Liver (tissue), 3 donors: ENCODE results near the gene PNPLA6.

Source experiments
- CTCF ChIP-seq: fragments of 150-350 bp; IDR thresholded peaks from 2 replicates; pipeline ENCODE4 v1.5.1; 2017; ENCODE audit warnings: improper control_type of control experiment, low read depth, low read length; ENCODE audit not compliant: missing input control
- HNF4G ChIP-seq: IDR thresholded peaks from 2 replicates; pipeline ENCODE4 v1.6.1; 2016; ENCODE audit warnings: antibody characterized with exemption
- JUND ChIP-seq, 2 donors: IDR thresholded peaks; 2 replicates each; pipeline ENCODE4 v1.6.1; 2016; ENCODE audit warnings: antibody characterized with exemption in 2 of 2
- RAD21 ChIP-seq, 2 donors: IDR thresholded peaks; 2 replicates each; pipeline ENCODE4 v1.6.1; 2016; ENCODE audit warnings: antibody characterized with exemption in 2 of 2, mild to moderate bottlenecking in 2 of 2
- TAF1 ChIP-seq: conservative IDR thresholded peaks from 2 replicates; pipeline ENCODE4 v1.6.1; 2016; ENCODE audit warnings: antibody characterized with exemption, mild to moderate bottlenecking
- YY1 ChIP-seq: IDR thresholded peaks from 2 replicates; pipeline ENCODE4 v1.6.1; 2016; ENCODE audit warnings: antibody characterized with exemption, mild to moderate bottlenecking
- TF ChIP-seq, protein P1 (sequence below): IDR thresholded peaks from 2 replicates; pipeline ENCODE4 v1.6.1; 2016; ENCODE audit warnings: antibody characterized with exemption
- donor health status: healthy.
- donor health status: healthy.

- no peak for TF ChIP-seq CTCF
- peak in 1 of 2 donors; percentile 19 for TF ChIP-seq RAD21 (IDR thresholded peaks at IDR 0.05)
- TF ChIP-seq TAF1 = no peak
- TF ChIP-seq YY1 = no peak
- no peak for TF ChIP-seq JUND (IDR thresholded peaks at IDR 0.05)
- TF ChIP-seq, protein P1, sequence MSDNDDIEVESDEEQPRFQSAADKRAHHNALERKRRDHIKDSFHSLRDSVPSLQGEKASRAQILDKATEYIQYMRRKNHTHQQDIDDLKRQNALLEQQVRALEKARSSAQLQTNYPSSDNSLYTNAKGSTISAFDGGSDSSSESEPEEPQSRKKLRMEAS = no peak
- TF ChIP-seq HNF4G = no peak
Observed at GRCh38 chr19:7534531-7535046, 928 bp upstream of the PNPLA6 start.
